ENCODE measurements around the gene CLPTM1.

- TF ChIP-seq CTCF (IDR thresholded peaks at IDR 0.05 in 8 of 11, conservative IDR thresholded peaks at IDR 0.05 in 3 of 11) (no peak), POLR2AphosphoS5 (IDR thresholded peaks at IDR 0.05) (no peak), POLR2A (IDR thresholded peaks at IDR 0.05) (no peak)
Observed at GRCh38 chr19:44931541-44931940, 23.6 kb upstream of the CLPTM1 start.

Measured in spleen (tissue), 7 donors.